Measurements from ENCODE around the gene TOR1B. TPM values are rescaled to one million over a fixed set of nuclear protein-coding genes. Genes with fewer than 3 reads are reported as not detected.
"Not testable (repeated sequence)": the region's sequence is repeated elsewhere in the genome, so short reads cannot be mapped to it uniquely, and the experiment has no call there.

Gene TOR1B
- total RNA-seq, 6 experiments from 2014 or later = 31.6 to 43.1 (median 36.1) TPM

- Mint-ChIP-seq H3K4me1 (ENCODE audit: low read depth) (peaks cover 31% of the 10 kb centered on the region), H3K4me3 (no peak overlapping the region), H3K27me3 (ENCODE audit: insufficient read depth) (peaks cover 14% of the 10 kb centered on the region), H3K9me3 (no peaks in the 10 kb centered on the region), H3K36me3 (ENCODE audit: low read depth) (no peaks in the 10 kb centered on the region), H3K27ac (no peak overlapping the region)
- peak; percentile 11 for DNase-seq
- no peak for TF ChIP-seq CTCF (IDR thresholded peaks at IDR 0.05)
Measured at GRCh38 chr9:129785866-129786265, 17.1 kb upstream of the TOR1B start.

DNA sequence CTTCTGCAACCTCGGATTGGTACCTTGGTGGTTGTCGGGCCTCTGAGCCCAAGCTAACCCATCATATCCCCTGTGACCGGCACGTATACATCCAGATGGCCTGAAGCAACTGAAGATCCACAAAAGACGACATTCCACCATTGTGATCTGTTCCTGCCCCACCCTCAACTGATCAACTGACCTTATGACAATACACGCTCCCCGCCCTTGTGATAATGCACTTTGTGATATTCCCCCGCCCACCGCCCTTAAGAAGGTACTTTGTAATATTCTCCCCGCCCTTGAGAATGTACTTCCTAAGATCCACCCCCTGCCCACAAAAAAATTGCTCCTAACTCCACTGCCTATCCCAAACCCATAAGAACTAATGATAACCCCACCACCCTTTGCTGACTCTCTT lies 16.5 kb upstream of the TOR1B start:
- H3K36me3 Mint-ChIP-seq (ENCODE audit: low read depth) = no peaks in the 10 kb centered on the region
- no peak for DNase-seq
- no peak for TF ChIP-seq CTCF (IDR thresholded peaks at IDR 0.05)
- H3K4me1 Mint-ChIP-seq (ENCODE audit: low read depth) = peaks cover 31% of the 10 kb centered on the region
- no peak overlapping the region for H3K4me3 Mint-ChIP-seq
- peaks cover 14% of the 10 kb centered on the region for H3K27me3 Mint-ChIP-seq (ENCODE audit: insufficient read depth)
- H3K27ac Mint-ChIP-seq = no peak overlapping the region
- H3K9me3 Mint-ChIP-seq = no peaks in the 10 kb centered on the region

DNA sequence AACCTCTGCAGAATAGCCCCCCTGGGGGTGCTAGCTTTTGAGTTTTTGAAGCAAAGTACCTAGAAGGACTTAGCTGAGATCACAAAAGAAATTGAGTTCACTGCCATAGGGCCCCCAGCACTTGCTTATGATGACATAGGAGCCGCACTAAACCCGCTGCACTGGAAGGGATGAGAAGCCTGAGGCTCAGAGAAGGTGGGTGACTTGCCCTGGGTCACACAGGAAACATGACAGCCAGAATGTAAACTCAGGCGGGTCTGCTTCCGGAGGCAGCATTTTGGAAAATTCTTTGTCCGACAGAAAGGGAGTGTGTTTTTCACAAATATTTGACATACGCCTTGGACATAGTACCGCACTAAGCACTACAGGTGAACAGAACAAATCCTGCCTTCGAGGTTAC lies 8.4 kb upstream of the TOR1B start:
- Mint-ChIP-seq H3K27me3 (ENCODE audit: insufficient read depth) (peaks cover 38% of the 10 kb centered on the region), H3K4me1 (ENCODE audit: low read depth) (0 out of 2 replicates have a peak, but pooled peaks cover 4% of the 10 kb centered on the region), H3K9me3 (no peaks in the 10 kb centered on the region), H3K27ac (no peak overlapping the region), H3K36me3 (ENCODE audit: low read depth) (no peaks in the 10 kb centered on the region), H3K4me3 (no peak overlapping the region)
- no peak for DNase-seq
- no peak for TF ChIP-seq CTCF (IDR thresholded peaks at IDR 0.05)

GRCh38 chr9:129796029-129796428 lies 7.0 kb upstream of the TOR1B start:
- H3K4me1 Mint-ChIP-seq (ENCODE audit: low read depth); DNase-seq; H3K27ac Mint-ChIP-seq; H3K9me3 Mint-ChIP-seq; H3K36me3 Mint-ChIP-seq (ENCODE audit: low read depth); H3K4me3 Mint-ChIP-seq: not testable (repeated sequence)
- H3K27me3 Mint-ChIP-seq (ENCODE audit: insufficient read depth) = peaks cover 36% of the 10 kb centered on the region

- Mint-ChIP-seq H3K9me3 (no peaks in the 10 kb centered on the region), H3K4me3 (no peak overlapping the region), H3K27me3 (ENCODE audit: insufficient read depth) (peaks cover 27% of the 10 kb centered on the region), H3K27ac (no peak overlapping the region), H3K36me3 (ENCODE audit: low read depth) (no peaks in the 10 kb centered on the region), H3K4me1 (ENCODE audit: low read depth) (peaks cover 3% of the 10 kb centered on the region)
- DNase-seq = no peak
- no peak for TF ChIP-seq CTCF (IDR thresholded peaks at IDR 0.05)
Measured at GRCh38 chr9:129798973-129799372, 4.0 kb upstream of the TOR1B start.

GRCh38 chr9:129801504-129801903 lies 1.5 kb upstream of the TOR1B start:
- H3K36me3 Mint-ChIP-seq (ENCODE audit: low read depth) = peaks cover 10% of the 10 kb centered on the region; the same call in 1 of the 2 replicates
- no peak for TF ChIP-seq CTCF (IDR thresholded peaks at IDR 0.05)
- no peak overlapping the region for H3K27ac Mint-ChIP-seq
- no peaks in the 10 kb centered on the region for H3K9me3 Mint-ChIP-seq
- peaks cover 5% of the 10 kb centered on the region for H3K27me3 Mint-ChIP-seq (ENCODE audit: insufficient read depth)
- peak overlapping the region; percentile 19; the same call in 1 of the 2 replicates for H3K4me3 Mint-ChIP-seq
- no peak for DNase-seq
- peaks cover 15% of the 10 kb centered on the region for H3K4me1 Mint-ChIP-seq (ENCODE audit: low read depth)

Data from HFFc6 (cell line).